HG03064 (cell line): ENCODE results near the gene LMF1.

Experiments used
- ATAC-seq: cut with Tn5 transposase; IDR thresholded peaks from one replicate; pipeline ENCODE4 v1.9.1; 2021; ENCODE audit warnings: low read depth; ENCODE audit not compliant: unreplicated experiment

Gene LMF1

DNA sequence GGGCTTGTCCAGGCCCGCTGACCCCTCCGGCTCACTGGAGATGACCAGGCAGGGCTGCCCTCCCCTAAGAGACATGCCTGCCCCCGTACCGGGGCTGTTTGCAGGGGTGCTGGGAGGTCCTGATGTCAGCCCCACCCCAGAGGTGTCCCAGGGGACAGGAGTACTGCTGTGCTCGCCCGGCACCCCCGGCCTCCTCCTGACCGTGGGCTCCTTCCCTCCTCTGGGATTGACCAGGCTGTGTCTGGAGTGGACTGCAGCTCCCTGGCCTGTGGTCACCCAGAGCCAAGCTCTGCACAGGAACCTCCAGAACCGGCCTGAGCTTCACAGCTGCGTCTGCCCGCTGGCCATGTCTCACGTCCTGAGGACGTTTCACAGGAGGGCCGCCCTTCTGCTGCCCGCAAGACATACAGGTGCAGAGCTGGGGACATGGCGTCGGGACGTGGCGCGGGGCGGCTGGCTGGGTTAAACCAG, 53.2 kb downstream of the LMF1 start:
- no peak for ATAC-seq

DNA sequence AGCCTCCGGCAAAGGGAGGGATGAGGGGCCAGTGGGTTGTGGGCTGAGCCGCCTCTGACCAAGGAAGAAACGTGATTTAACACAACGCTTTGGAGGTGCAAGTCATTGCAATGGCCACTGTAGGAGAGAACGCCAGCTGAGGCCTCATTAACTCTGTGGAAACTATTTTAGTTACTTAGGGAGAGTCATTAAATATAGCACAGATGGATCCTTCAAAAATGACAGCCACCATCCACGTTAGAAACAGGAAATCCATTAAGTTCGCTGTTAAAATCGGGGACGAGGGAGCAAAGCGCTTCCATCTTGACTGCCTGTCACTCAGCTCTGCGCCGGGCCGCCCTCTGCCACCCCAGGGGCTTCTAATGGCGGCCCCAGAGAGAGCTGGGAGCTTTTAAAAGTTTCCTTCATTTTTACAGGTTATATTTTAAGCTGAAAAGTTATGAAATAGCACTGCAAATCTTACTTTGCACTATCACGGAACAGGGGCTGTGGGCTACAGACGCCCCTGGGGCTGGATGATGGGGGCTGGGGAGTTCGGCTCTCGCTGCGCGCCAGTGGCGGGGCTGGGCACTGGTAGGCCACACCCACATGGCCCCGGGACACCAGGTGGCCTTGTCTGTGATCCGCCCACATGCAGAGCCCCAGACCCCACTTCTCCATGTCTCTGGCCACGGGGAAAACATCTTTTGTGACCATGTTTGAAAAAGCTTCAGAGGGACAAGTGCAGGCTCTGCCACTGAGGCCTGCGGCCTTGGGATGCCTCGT, 54.6 kb downstream of the LMF1 start:
- no peak for ATAC-seq

DNA sequence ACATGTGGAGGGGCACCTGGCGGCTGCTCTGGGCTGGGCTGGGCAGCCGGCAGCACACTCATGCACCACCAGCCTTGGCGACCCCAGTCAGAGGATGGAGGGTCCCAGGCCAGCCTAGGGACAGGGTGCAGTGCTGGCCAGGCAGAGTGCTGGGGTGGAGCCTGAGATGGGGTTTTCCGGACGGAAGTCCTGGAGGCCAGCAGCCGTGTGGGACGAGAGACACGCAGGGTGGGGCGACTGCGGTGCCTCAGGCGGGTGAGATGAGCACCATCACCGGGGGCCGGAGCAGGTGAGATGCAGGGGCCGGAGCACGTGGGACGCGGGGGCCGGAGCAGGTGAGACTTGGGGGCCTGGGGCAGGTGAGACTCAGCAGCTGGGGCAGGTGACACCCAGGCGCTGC, 55.2 kb downstream of the LMF1 start:
- ATAC-seq: no peak

DNA sequence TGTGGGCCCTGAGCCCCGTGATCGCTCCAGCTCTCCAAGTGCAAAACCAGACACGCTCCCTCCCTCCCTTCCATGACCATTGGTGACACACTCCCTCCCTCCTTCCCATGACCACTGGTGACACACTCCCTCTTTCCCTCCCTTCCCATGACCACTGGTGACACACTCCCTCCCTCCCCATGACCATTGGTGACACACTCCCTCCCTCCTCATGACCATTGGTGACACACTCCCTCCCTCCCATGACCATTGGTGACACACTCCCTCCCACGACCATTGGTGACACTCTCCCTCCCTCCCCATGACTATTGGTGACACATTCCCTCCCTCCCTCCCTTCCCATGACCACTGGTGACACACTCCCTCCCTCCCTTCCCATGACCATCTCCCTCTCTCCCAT, 56.3 kb downstream of the LMF1 start:
- ATAC-seq: no peak

DNA sequence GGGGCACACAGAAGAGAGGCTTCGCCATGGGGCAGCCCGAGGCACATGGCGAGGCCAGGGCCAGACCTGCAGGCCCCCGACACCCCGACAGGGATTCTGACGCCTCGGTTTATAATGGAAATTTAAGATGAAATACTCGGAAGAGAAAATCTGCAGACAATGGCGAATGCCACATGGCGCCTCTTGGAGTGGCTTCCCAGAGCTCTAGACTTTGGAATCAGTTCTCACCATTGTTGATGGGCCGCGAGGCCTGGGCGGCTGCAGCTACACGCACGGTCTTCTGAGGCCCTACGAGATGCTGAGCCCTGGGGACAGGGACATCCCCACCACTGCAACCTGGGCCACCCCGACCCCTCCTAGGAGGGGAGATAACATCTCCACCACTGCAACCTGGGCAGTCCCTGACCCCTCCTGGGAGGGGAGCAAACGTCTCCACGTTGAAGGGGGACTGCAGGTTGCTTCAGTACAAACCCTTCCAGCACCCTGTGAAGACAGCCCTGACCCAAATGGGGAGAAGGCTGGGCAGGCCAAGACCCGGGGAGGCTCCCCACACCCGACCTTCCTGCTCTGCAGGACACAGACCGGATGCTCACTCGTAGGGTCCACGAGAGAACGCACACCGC, 56.9 kb downstream of the LMF1 start:
- no peak for ATAC-seq

DNA sequence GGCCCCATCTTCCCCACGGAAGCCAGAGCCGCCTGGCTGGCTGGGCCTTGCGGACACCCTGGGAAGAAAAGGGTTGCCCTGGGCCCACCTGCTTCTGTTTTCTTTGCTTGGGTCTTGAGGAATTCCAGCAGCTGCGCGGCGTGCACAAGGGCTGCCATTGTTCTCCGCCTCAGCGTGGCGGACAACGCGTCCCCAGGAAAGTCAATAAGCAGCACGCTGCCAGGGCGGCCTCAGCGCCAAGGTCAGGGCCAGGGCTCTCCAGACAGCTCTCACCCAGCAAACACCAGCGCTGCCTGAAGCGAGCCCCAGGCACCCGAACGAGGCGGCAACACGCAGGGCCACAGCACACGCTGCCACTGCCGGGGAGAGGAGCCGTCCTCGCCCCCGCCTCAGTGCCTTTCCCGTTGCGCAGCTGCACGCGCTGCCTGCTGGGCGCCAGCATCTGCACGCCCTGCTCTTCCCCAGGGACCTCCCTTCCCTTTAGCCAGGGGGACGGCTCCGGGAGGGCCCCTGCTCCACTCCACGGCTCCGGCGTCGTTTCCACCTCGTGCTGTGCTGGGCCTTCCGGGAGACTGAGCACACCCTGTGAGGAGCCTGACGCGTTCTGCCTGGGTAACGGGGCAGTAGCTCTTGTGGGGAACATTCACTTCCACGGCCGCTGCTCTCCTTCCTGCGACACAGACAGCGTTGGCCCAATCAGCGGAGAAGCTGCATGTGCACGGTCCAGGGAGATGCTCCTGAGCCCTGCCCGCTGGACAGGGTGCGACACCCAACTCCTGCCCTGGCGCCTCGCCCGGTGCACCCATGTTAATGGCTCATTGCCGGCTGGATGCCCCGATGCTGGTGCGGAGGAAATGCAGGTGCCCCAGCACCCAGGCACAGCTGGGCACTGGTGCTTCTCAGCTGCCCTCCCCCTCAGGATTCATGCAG, 57.8 kb downstream of the LMF1 start:
- ATAC-seq: no peak

DNA sequence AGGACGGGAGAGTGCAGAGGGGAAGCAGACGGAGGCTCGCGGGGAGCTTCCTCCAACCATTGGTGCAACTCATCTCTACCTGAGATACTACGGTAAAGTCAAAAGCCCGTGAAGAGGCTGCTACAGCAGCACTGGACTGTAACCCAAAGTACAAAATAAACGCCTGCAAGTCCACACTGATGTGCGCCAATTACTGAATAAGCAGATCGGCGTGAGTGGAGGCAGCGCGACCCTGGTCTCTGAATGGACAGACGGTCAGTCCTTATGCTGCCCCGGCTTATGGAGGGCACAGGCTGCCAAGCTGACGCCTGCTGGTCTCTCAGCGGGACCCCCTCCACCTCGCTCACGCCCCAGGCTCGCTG, 58.5 kb downstream of the LMF1 start:
- ATAC-seq: no peak

DNA sequence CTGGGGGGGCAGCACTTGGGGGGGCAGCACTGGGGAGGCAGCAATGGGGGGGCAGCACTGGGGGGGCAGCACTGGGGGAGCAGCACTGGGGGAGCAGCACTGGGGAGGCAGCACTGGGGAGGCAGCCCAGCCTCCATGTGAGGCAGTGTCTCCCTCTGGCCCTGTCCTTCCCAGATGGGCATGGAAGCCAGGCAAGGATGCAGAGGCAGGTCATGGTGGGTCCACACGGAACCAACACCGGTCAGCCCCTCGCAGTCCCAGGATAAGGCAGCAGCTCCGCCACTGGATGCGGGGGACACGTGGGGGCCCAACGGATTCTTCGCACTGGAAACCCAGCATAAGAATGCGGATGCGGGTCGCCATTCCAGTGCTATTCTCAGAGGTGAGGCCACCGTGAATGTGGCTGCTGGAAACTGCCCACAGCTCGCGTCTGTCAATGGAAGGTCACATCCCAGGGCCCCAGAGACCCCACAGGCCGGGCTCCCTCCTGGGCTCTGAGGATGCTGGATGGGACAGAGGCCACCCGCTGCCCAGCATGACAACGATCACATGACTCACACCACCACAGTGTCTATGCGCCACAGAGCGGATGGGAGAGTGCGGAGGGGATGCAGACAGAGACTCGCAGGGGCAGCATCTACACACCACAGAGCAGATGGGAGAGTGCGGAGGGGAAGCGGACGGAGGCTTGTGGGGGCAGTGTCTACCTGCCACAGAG, 59.0 kb downstream of the LMF1 start:
- no peak for ATAC-seq

DNA sequence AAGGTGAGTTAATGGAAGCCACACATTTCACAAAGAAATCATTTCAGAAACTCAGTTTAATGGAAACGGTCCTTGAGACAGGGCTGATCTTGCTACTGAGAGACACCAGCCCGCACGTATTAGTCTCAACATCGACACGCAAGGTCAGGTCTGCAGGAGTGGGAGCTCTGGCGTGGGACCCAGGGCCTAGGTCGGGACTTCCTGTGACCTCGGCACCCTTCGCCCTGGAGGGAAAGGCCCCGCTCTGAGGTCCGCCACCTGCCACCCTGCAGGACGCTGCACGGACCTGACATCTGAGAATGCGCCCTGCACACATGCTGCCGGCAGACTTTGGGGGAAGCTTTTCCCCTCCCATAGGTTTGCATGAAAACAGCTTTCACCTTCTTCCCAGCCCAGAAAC, 59.7 kb downstream of the LMF1 start:
- no peak for ATAC-seq

DNA sequence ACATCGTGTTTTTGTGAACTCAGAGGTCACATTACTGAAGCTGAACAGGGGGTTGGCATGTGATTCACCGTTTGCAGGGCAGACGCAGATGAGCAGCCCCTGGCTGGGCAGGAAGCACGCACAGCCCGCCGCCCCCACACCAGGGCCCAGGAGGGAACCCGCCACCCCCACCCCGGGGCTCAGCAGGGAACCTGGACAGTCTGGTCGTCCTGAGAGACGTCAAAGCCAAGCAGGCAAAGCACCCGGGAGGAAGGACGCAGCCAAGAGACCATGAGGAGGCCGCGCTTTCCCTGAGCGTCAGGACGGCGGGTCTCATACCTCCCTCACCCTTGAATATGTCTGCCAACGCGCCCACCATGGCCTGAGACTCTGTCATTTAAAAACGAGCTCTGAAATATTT, 60.6 kb downstream of the LMF1 start:
- no peak for ATAC-seq

DNA sequence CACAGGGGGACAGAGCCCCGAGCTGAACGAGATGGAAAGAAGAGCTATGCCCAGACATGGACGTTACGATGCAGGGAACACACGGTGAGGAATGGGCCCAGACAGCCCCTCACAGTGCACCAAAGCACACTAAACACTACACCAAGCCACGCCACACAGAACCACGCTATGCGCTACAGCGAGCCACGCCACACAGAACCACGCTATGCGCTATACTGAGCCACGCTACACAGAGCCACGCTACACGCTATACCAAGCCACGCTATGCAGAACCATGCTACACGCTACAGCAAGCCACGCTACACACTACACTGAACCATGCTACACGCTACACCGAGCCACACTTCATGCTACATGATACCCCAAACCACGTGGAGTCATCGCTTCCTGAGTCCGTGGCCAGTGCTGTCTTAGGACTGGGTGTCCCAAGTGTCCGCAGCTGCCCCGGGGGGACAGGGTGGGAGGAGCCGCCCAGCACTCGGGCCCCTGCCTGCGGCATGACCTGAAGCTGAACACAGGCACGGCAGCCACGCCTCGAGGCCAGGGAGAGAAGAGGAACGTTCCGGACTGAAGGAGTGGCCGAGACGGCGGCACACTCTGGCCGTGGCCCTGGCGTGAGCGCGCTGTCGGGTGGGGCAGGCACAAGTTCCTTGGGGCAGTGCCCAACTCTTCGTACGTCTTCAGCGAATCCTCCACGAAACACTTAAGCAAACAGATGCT, 61.3 kb downstream of the LMF1 start:
- no peak for ATAC-seq

DNA sequence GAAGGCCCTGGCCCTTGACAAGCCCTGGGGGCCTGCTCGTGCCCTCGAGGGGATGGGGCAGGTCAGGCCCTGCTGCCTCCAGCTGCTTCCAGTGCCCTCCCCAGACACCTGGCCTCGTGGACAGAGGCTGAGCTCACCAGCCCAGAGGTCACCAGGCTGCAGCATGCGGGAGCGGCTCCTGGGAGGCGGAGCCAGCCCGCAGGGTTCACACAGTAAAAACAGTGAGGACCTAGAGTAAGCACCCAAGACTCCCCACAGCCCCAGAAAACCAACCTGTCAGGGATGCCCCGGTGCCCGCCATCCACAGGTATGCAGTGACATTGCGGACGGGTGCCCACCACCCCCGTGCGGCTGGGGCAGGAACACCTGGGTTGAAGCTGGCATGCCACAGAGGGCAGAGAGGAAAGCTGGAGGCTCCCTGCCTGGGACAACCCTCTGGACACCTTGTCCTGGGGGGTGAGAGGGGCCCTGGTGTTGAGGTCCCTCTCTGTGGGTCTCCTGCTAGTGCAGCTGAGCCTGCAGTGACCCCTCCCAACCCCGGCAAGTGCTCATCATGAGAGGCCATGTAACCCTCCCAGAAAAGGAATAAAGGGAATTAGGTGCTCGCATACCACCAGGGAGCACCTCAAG, 62.1 kb downstream of the LMF1 start:
- ATAC-seq: no peak

DNA sequence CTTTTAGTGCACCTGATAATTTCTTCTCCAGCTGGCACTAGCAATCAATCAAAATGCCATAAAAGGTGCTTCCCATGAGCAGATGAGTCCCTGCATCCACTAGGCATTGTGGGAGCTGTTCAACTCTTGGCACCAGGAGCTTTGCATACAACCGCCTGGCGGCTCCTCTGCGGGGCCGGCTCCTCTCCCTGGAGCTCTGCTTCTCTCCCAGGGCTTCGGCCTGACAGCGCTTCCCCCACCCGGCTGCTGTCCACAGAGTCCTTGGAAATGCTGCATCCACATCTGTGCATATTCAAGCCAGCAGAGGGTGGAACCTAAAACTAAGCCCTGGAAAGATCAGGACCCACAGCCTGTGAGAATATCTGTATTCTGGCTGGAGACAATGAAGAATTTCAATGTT, 62.9 kb downstream of the LMF1 start:
- no peak for ATAC-seq

DNA sequence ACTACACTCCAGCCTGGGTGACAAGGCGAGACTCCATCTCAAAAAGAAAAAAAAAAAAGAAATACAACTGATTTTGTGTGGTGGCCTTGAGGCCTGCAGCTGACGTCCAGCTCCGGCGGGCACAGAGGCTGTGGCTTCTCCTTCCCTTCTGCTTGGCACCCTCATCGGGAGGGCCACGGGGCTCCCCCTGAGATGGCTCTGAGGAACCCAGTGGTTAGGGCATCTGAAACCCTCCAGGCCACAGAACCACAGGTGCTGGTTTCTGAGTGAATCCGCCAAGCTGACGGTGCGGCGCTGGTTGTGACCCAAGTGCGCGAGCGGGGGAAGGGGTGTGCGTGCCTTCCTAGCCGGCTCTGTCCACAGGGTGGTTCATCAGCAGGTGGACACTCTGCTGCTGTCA, 63.4 kb downstream of the LMF1 start:
- ATAC-seq: no peak

DNA sequence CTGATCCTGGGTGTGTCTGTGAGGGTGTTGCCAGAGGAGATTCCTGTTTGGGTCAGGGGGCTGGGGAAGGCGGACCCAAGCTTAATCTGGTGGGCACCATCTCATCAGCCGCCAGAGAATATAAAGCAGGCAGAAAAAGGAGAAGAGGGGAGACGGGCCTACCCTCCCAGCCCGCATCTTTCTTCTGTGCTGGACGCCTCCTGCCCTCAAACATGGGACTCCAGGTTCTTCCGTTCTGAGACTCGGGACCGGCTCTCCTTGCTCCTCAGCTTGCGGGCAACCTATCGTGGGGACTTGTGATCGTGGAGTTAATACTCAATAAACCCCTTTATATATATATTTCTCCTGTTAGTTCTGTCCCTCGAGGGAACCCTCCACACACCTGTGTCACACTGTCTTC, 64.5 kb downstream of the LMF1 start:
- ATAC-seq: no peak

DNA sequence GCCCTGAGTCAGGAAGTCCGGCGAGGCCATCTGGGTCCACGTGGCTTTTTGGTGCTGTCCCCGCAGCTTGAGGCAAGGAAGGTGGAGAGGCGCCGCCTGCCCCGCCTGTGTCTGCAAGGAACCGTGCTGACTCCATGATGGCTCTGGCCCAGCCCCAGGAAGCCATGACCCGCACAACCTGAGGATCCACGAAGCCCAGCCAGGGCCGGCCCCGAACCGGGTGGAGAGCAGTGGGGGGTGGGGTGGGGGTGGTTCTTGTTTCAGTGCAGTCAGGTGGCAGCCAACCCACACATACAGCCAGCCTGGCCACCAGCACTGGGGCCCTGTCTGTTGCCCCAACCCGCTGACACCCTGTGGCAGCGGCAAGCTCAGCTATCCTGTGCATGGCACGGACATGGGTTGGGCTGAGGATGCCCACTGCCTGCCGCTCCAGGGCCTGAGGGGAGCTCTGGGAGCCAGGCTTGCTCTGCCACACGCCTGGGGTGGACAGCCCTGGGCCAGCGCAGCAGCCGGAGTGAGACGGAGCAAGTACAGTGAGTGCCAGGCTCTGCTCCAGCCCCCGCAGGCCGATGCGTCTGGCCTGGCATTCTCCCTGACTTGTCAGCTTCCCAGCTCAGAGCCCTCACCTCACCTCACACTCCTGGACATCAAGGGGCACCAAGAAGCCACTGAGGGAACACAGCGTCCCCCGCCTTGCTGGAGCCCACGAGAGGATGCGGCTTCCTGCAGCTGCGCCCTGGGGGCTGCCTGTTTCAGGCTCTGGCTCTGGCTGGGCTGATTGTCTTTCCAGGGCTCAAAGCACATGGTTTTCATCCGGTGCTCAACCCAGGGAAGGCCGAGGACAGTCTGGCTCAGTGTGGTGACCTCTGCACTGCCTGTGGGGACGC, 68.8 kb downstream of the LMF1 start:
- no peak for ATAC-seq

DNA sequence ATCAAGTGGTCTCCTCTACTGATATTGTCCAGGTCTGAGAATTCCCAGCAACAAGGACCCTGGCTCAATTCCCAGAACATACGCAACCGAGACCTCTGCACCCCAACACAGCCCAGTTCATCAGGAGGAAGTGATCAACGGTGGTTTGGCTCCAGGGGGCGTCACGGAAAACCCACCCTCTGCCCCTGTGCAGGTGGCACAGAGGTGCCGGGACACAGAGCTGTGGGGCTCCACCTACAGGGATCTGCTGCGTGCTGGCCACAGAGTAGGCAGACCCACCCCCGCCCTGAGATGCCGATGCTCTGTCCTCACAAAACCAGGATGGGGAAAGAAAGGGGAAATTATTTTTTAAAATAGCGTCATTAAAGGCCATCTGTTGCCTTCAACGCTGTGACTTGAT, 69.6 kb downstream of the LMF1 start:
- no peak for ATAC-seq

DNA sequence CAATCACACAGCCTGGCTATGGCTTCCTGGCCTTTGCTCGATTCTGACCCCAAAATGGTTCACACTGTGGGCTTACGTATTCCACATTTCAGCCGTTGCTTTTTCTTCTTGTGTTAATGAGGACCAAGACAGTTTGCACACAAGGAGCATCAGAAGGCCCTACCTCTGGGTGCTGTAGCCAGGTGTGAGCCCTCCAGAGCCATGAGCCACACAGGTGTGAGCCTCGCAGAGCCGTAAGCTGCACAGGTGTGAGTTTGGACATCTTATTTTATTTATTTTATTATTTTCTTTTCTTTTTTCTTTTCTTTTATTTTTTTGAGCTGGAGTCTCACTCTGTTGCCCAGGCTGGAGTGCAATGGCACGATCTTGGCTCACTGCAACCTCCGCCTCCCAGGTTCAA, 70.6 kb downstream of the LMF1 start:
- no peak for ATAC-seq

DNA sequence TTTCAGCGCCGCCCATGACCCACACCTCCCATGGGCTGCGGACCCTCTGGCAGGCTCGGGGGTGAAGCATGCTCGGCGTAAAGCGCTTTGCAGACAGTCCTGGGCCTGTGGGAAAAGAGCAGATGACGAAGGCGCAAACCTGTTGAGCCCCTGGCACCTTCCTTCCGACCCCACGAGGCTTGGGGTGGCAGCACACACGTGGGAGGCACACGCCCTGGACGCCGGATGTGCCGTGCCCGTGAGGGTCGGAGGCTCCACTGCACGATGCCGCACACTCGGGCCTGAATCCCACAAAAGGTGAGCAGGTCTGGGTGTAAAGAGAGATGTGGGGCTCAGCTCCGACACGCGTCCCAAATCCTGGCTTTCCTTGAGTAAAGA, 71.1 kb downstream of the LMF1 start:
- ATAC-seq: no peak
